Ovary (tissue), 3 donors: ENCODE measurements around the gene KATNIP.

Experiments
- EP300 ChIP-seq: sonication (generic); formaldehyde crosslinking; IDR thresholded peaks from one replicate; pipeline ENCODE4 v1.6.1; 2017; ENCODE audit warnings: antibody characterized with exemption
- TF ChIP-seq, protein P1 (sequence below), 3 donors: fragments of 450-650 bp in 2 of 3; fragments of 200-600 bp in 1 of 3; IDR thresholded peaks; one replicate each; pipeline versions ENCODE4 v1.5.1 to v1.8.0; 2016 to 2022; ENCODE audit warnings: antibody characterized with exemption in 3 of 3, mild to moderate bottlenecking in 1 of 3
- donor health status: DM: no; HTN: no; CAD: no.

DNA sequence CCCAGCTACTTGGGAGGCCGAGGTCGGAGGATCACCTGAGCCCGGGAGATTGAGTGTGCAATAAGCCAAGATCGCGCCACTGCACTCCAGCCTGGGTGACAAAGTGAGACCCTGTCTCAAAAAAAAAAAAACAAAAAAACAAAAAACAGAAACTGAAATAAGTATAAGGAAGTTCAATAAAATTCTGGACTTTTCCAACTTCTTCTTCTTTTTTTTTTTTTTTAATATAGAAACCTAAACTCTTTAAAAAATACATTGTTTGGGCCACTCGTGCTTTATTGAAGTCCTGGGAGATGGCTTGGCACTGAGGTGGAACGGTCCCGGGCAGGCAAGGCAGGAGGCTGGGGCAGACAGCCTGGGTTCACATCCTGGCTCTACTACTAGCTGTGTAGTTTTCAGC is 36.8 kb downstream of the KATNIP start:
- TF ChIP-seq, protein P1, sequence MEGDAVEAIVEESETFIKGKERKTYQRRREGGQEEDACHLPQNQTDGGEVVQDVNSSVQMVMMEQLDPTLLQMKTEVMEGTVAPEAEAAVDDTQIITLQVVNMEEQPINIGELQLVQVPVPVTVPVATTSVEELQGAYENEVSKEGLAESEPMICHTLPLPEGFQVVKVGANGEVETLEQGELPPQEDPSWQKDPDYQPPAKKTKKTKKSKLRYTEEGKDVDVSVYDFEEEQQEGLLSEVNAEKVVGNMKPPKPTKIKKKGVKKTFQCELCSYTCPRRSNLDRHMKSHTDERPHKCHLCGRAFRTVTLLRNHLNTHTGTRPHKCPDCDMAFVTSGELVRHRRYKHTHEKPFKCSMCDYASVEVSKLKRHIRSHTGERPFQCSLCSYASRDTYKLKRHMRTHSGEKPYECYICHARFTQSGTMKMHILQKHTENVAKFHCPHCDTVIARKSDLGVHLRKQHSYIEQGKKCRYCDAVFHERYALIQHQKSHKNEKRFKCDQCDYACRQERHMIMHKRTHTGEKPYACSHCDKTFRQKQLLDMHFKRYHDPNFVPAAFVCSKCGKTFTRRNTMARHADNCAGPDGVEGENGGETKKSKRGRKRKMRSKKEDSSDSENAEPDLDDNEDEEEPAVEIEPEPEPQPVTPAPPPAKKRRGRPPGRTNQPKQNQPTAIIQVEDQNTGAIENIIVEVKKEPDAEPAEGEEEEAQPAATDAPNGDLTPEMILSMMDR (IDR thresholded peaks at IDR 0.05): no peak
- no peak for TF ChIP-seq EP300
